Measurements from ENCODE around the gene NME5.
"Not testable (repeated sequence)": the region's sequence is repeated elsewhere in the genome, so short reads cannot be mapped to it uniquely, and the experiment has no call there.

NME5 gene

GRCh38 chr5:138078006-138078643 lies 61.1 kb downstream of the NME5 start:
- DNase-seq (ENCODE audit: low spot score) = no peak

GRCh38 chr5:138077064-138077696 lies 62.0 kb downstream of the NME5 start:
- DNase-seq (ENCODE audit: low spot score) = peak; percentile 69

GRCh38 chr5:138070026-138070425 lies 69.2 kb downstream of the NME5 start:
- DNase-seq (ENCODE audit: low spot score) = not testable (repeated sequence)

- DNase-seq (ENCODE audit: low spot score) = peak; percentile 83
Observed at GRCh38 chr5:138068742-138069600, 70.3 kb downstream of the NME5 start.

- no peak for DNase-seq (ENCODE audit: low spot score)
Observed at GRCh38 chr5:138067945-138068344, 71.3 kb downstream of the NME5 start.
